Omental fat pad (tissue), 4 donors: ENCODE measurements around the gene TCF7L2. TPM values are rescaled to one million over a fixed set of nuclear protein-coding genes. Genes with fewer than 3 reads are reported as not detected.

Source experiments
- ATAC-seq: fragments of 150-250 bp; one replicate; pipeline ENCODE4 v1.9.1; 2016; ENCODE audit warnings: mild to moderate bottlenecking, moderate library complexity; ENCODE audit not compliant: low FRiP score
- DNase-seq: peaks from one replicate; pipeline ENCODE4 v3.0.0-alpha.2; 2019; ENCODE audit warnings: low spot score
- CTCF ChIP-seq, 3 donors: fragments of 450-650 bp; IDR thresholded peaks; one replicate each; pipeline ENCODE4 v1.5.1; 2016 to 2017; ENCODE audit warnings: antibody characterized with exemption in 3 of 3, mild to moderate bottlenecking in 3 of 3, moderate library complexity in 2 of 3
- total RNA-seq, 4 donors: library from RNA; depleted of rRNA; stranded (reverse); fragments of >200 nt; gene quantifications; one replicate each; pipeline ENCODE4 v1.1.0, GENCODE V29; 2016

TCF7L2 gene
- total RNA-seq, 4 donors from 2014 or later, result 22.5 to 30.6 (median 28.5) TPM

GRCh38 chr10:112964482-112964881 is 14.4 kb downstream of the TCF7L2 start:
- DNase-seq, result no peak
- TF ChIP-seq CTCF (IDR thresholded peaks at IDR 0.05), result no peak
- no peak for ATAC-seq

GRCh38 chr10:112966194-112966855 is 16.3 kb downstream of the TCF7L2 start:
- no peak for TF ChIP-seq CTCF (IDR thresholded peaks at IDR 0.05)
- no peak for ATAC-seq
- no peak for DNase-seq

GRCh38 chr10:112967200-112967599 is 17.2 kb downstream of the TCF7L2 start:
- ATAC-seq, result no peak
- no peak for DNase-seq
- no peak for TF ChIP-seq CTCF (IDR thresholded peaks at IDR 0.05)

- no peak for TF ChIP-seq CTCF (IDR thresholded peaks at IDR 0.05)
- ATAC-seq, result no peak
- no peak for DNase-seq
These were observed 19.1 kb downstream of the TCF7L2 start for GRCh38 chr10:112969131-112969530.

- no peak for DNase-seq
- no peak for TF ChIP-seq CTCF (IDR thresholded peaks at IDR 0.05)
- no peak for ATAC-seq
These were observed 19.5 kb downstream of the TCF7L2 start for GRCh38 chr10:112969542-112969941.

GRCh38 chr10:112970021-112970420 is 20.0 kb downstream of the TCF7L2 start:
- TF ChIP-seq CTCF (IDR thresholded peaks at IDR 0.05), result no peak

GRCh38 chr10:112972606-112973005 is 22.6 kb downstream of the TCF7L2 start:
- DNase-seq (no peak), ATAC-seq (no peak)
- no peak for TF ChIP-seq CTCF (IDR thresholded peaks at IDR 0.05)

More at GRCh38 chr10:112970021-112970420, 20.0 kb downstream of the TCF7L2 start:
- ATAC-seq (no peak), DNase-seq (no peak)
